NCI-H1694 treated with DMSO at 0.1 percent for 48 hours (cell line): ENCODE results near the gene EGFLAM.
"Not testable (repeated sequence)": the region's sequence is repeated elsewhere in the genome, so short reads cannot be mapped to it uniquely, and the experiment has no call there.

Experiments
- DNase-seq: peaks from one replicate; lab custom pipeline; 2025; lab: John Stamatoyannopoulos, UW

Gene EGFLAM

GRCh38 chr5:38329132-38329715 is 70.9 kb downstream of the EGFLAM start:
- DNase-seq = no peak

DNA sequence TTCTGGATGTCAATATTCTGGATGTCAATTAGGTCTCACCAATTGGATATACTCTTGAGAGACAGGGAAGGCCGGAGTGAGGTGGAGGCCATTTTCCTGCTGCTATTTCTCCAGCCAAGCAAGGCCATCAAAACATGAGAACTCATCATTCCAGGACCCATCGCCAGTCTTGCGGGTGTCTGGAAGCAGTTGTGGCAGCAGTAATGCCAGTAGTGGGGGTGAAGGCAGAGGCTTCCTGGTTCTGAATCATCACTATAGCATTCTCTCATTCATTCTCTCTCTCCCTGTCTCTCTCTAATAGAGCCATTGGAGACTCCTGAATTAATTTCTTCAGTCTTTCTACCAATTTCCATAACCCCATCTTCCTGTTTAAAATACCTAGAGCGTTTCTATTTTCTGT is 71.8 kb downstream of the EGFLAM start:
- DNase-seq = no peak

- DNase-seq = no peak
These were observed 73.5 kb downstream of the EGFLAM start for GRCh38 chr5:38331831-38332230.

GRCh38 chr5:38333181-38333580 is 74.8 kb downstream of the EGFLAM start:
- not testable (repeated sequence) for DNase-seq

GRCh38 chr5:38338455-38338854 is 80.1 kb downstream of the EGFLAM start:
- DNase-seq = no peak

DNA sequence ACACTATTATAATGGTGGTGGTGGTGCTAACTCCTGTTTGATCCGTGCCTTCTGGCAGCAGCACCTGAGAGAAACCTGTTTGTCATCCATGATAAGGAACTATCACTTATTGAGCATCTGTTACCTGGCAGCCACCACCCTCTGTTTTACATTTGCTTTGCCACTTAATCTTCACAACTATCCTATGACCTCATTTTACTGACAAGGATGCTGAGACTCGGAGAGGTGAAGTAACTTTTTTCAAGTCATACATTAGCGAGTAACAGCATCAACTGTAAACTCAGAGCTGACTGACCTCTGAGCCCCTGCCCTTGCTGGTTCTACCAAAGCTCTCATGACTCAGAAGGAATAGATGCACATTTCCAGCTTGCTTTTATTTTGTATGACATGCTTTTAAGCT is 81.1 kb downstream of the EGFLAM start:
- no peak for DNase-seq

DNA sequence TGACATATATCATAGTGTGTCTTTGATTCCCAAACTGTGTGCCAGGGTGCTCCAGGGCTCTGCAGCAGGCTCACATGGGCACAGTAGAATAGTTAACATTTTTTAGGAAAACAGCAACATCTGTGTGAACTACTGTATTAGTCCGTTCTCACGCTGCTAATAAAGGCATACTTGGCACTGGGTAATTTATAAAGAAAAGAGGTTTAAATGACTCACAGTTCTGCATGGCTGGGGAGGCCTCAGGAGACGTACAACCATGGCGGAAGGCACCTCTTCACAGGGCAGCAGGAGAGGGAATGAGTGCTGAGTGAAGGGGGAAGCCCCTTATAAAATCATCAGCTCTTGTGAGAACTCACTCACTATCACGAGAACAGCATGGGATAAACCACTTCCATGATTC is 82.7 kb downstream of the EGFLAM start:
- no peak for DNase-seq

GRCh38 chr5:38341641-38342040 is 83.3 kb downstream of the EGFLAM start:
- DNase-seq = no peak

DNA sequence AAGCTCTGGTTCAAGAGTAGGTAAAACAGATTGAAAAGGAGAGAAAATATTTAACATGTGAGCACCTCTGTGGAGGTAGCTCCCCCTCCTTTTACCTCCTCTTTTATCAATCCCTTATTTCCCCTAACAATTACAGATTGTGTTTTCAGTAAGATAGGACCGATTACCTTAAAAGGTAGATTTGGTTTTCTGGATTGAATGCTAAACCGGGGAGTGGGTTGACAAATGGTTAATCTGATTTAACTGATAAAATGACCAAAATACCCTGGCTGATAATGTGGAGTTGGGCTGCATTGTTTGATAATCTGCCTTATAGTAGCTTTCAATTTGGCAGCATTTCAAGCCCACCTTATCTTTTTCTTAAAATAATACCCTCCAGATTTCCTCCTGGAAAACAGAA is 83.9 kb downstream of the EGFLAM start:
- DNase-seq = no peak

- DNase-seq = no peak
These were observed 86.5 kb downstream of the EGFLAM start for GRCh38 chr5:38344891-38345290.

DNA sequence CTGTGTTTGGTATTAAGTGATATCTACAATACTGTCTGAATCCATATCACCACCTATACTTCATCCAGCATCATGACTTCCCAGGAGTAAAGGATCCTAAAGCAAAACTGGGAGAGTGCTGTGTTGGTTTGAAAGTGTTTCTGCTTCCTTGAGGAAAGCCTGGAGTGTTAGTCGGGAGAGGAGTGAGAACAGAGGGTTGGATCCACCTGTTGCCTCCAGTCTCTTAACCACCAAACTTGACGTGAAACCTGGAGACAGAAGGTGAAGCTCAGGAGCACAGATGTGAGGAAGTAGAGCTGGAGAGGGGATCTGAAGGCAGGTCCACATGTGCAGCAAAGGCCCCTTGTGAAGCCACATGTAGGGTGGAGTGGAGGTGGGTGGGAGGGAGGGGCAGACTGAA is 88.2 kb downstream of the EGFLAM start:
- no peak for DNase-seq

DNA sequence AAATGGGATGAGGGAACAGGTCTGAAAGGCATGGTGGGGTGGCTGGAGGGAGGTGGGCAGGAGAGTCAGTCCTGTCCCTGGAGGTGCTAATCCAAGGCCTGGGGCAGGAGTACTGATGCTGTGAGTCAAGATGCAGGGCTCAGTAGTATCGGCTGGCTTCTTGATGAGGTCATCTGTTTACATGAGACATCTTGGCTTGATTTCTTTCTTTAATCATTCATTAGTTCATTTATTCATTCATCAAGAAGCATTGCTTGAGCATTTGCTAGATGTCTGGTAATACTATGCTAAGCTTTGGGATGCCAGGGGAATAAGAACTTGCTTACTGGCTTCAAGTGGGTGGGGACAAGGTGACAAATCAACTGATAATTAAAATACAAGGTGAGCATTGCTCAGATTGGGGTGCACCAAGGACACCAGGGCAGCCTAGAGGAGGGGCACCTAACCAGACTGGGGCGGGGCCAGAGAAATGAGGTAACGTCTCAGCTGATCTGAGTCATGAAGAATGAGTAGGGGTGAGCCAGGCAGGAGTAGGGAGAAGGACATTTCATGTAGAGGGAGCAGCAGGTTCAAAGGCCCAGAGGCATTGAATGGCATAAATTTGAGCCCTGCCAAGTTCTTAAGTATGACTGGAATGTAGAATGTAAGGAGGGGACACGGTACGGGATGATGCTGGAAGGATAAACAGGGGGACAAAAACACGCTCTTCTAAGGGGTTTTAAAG is 88.8 kb downstream of the EGFLAM start:
- no peak for DNase-seq

DNA sequence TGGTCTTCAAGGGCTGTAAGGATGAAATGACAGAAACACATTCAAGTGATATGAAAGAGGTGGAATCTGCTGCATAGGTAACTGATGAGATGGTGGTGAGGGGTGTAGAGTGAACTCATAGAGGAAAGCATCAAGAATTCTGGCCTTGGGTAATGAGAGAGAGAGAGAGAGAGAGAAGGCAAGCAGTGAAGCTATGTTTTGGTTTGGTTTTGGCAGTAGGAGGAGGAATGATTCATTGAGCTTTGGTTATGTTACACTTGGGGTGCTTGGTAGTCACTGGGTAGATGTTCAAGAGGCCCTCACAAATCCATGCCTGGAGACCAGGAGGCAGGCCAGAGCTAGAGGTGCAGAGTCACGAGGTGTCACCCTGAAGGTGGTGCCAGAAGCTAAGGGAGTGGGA is 89.5 kb downstream of the EGFLAM start:
- DNase-seq = no peak

GRCh38 chr5:38360323-38361061 is 102.1 kb downstream of the EGFLAM start:
- DNase-seq = no peak

- DNase-seq = no peak
These were observed 104.4 kb downstream of the EGFLAM start for GRCh38 chr5:38362713-38363112.

DNA sequence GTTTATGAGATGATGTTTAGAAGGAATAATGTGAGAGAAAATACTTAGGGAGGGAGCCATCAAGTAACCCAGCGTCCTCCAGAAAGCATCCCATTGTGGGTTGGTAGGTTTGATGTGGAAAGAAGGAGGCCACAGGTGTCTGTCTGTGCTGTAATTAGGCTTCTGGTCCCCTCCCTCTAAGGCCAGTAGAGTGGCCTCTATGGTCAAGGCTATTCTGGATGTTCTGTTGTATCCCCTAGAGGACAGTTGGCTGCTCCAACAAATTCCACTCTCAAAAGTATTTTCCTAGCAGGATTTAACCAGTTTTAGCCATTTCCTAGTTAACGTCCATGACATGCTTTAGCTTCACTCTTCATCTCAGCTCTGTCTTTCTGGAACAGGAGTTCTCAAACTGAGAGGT is 106.5 kb downstream of the EGFLAM start:
- no peak for DNase-seq

- DNase-seq = no peak
These were observed 109.1 kb downstream of the EGFLAM start for GRCh38 chr5:38367410-38367809.

DNA sequence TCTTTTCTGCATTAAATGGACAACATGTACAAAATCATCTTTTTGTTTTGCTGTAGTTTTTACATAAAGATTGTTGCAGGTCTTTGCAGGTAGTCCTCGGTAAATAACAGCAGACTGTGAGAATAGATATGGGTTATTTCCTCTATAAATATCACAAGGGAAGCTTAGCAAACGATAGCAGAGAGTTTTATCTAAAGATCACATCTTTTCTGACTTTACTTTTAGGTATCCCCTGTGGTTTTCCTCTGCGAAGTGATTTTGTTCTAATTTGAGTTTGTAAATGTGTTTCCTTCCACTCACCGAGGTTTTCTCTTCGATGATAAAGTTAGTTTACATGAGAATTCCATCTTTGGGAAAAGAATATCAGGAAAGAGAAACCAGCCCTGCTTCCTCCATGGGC is 109.6 kb downstream of the EGFLAM start:
- DNase-seq = no peak

DNA sequence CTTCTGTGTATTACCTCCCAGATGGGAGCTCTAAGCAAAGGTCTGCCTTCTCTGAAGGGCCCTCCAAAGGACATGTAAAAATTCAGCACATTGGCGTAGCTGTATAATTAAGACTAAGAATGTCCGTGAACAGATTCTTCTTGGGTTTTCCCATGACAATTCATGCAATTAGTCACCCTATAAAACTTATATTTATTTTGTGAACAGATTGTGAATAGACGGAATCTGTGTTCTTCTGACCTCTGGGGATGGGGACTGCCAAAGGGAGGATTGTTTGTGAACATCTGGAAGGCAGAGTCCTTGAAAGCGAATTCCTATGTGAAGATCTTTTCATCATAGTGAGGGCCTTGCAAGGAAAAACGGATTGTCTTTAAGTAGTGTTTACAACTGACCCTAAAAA is 111.3 kb downstream of the EGFLAM start:
- DNase-seq = no peak

DNA sequence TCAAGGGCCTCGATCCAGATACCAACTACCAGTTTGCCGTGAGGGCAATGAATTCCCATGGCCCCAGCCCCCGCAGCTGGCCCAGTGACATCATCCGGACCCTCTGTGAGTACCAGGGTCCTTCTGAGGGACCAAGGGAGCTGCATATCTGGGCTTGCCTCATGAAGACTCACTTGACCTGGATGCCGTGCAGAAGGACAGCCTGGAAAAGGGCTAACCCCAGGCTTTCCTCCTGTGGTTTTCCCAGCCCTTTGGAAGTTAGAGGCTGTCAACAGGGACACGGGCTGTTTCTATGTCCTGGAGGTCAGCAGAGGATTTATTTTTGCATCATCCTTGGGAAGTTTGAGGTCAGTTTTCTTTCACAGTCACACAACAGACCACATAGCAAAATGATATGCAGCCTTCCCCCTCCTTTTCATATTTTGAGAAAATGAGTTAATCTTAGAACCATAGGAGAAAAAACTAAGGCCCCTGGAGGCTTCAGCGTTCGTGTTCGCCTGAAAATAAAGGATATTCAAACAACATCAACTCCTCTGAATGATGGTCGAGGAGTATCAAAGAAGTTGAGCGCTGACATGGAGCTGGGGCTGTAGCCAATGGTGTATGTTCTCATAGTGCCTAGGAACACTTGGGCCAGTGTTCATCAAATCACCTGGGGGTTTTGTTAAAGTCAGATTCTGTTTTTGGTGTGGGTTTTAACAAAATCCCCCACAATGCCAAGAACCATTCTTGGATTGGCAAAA is 112.2 kb downstream of the EGFLAM start:
- DNase-seq = no peak

GRCh38 chr5:38371596-38371995 is 113.2 kb downstream of the EGFLAM start:
- no peak for DNase-seq

DNA sequence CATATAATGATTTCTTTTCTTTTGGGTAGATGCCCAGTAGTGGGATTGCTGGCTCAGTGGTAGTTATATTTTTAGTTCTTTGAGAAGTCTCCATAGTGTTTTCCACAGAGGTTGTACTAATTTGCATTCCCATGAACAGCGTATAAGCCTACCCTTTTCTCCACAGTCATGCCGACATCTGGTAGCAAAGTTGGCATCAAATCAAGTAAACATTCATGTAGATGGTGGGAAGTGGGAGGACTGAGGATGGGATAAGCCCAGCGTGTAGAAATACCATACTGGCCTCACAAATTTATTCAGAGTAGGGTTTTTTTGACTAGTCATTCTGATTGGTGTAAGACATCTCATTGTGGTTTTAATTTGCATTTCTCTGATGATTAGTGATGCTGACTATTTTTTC is 115.4 kb downstream of the EGFLAM start:
- DNase-seq = no peak

DNA sequence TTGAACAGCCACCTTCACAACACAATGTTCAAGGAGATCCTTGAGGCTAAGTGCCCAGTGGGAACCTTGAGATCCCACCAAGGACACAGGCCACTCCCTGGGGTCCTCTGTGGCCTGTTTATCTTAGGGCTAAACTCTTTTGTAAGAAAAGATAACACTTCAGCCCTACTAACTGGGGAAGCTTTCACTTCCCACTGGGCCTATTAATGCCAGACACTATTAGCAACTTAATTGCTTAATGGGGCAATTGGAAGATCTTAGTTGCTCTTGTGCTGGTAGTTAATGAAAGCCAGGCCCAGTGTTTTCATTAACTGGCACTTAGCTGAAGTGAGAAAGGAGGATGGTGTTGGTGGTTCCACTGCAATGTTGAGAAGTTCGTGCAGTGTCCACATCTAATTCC is 117.1 kb downstream of the EGFLAM start:
- DNase-seq = no peak
